ENCODE data around the gene CTTN.
"Not testable (repeated sequence)": the region's sequence is repeated elsewhere in the genome, so short reads cannot be mapped to it uniquely, and the experiment has no call there.

CTTN gene

GRCh38 chr11:70405679-70406395 is 7.5 kb downstream of the CTTN start:
- H3K4me3 Mint-ChIP-seq: no peak overlapping the region
- no peak overlapping the region for H3K27ac Mint-ChIP-seq (ENCODE audit: low read depth)
- DNase-seq (ENCODE audit: low spot score in 2 of 2) (no peak), ATAC-seq (replicated peaks; ENCODE audit: extremely low read depth, poor library complexity, severe bottlenecking) (no peak)
- no peaks in the 10 kb centered on the region for H3K36me3 Mint-ChIP-seq (ENCODE audit: insufficient read depth)
- H3K9me3 Mint-ChIP-seq: no peaks in the 10 kb centered on the region
- H3K4me1 Mint-ChIP-seq: no peaks in the 10 kb centered on the region
- H3K27me3 Mint-ChIP-seq: peaks cover 15% of the 10 kb centered on the region

GRCh38 chr11:70407121-70407520 is 8.8 kb downstream of the CTTN start:
- no peak for ATAC-seq (replicated peaks; ENCODE audit: extremely low read depth, poor library complexity, severe bottlenecking)

GRCh38 chr11:70407814-70408213 is 9.5 kb downstream of the CTTN start:
- Mint-ChIP-seq H3K4me1 (no peaks in the 10 kb centered on the region), H3K4me3 (no peak overlapping the region), H3K9me3 (no peaks in the 10 kb centered on the region), H3K27me3 (peaks cover 31% of the 10 kb centered on the region), H3K36me3 (ENCODE audit: insufficient read depth) (no peaks in the 10 kb centered on the region), H3K27ac (ENCODE audit: low read depth) (no peak overlapping the region)
- ATAC-seq (replicated peaks; ENCODE audit: extremely low read depth, poor library complexity, severe bottlenecking) (no peak), DNase-seq (ENCODE audit: low spot score in 2 of 2) (no peak)

More at GRCh38 chr11:70407121-70407520, 8.8 kb downstream of the CTTN start:
- Mint-ChIP-seq H3K4me1 (no peaks in the 10 kb centered on the region), H3K4me3 (no peak overlapping the region), H3K27ac (ENCODE audit: low read depth) (no peak overlapping the region), H3K9me3 (no peaks in the 10 kb centered on the region), H3K27me3 (peaks cover 26% of the 10 kb centered on the region), H3K36me3 (ENCODE audit: insufficient read depth) (no peaks in the 10 kb centered on the region)
- DNase-seq (ENCODE audit: low spot score in 2 of 2): no peak

GRCh38 chr11:70408326-70408725 is 10.0 kb downstream of the CTTN start:
- H3K27me3 Mint-ChIP-seq: peaks cover 36% of the 10 kb centered on the region
- DNase-seq (ENCODE audit: low spot score in 2 of 2); H3K27ac Mint-ChIP-seq (ENCODE audit: low read depth); H3K9me3 Mint-ChIP-seq; ATAC-seq (replicated peaks; ENCODE audit: extremely low read depth, poor library complexity, severe bottlenecking); H3K4me1 Mint-ChIP-seq; H3K36me3 Mint-ChIP-seq (ENCODE audit: insufficient read depth); H3K4me3 Mint-ChIP-seq: not testable (repeated sequence)

- no peaks in the 10 kb centered on the region for H3K9me3 Mint-ChIP-seq
- no peaks in the 10 kb centered on the region for H3K4me1 Mint-ChIP-seq
- DNase-seq (ENCODE audit: low spot score in 2 of 2) (no peak), ATAC-seq (replicated peaks; ENCODE audit: extremely low read depth, poor library complexity, severe bottlenecking) (no peak)
- H3K4me3 Mint-ChIP-seq: no peak overlapping the region
- H3K36me3 Mint-ChIP-seq (ENCODE audit: insufficient read depth): no peaks in the 10 kb centered on the region
- H3K27me3 Mint-ChIP-seq: peaks cover 36% of the 10 kb centered on the region
- no peak overlapping the region for H3K27ac Mint-ChIP-seq (ENCODE audit: low read depth)
Measured at GRCh38 chr11:70409437-70409836, 11.1 kb downstream of the CTTN start.

- peaks cover 36% of the 10 kb centered on the region for H3K27me3 Mint-ChIP-seq
Measured at GRCh38 chr11:70409871-70410270, 11.5 kb downstream of the CTTN start.

GRCh38 chr11:70410276-70411205 is 12.2 kb downstream of the CTTN start:
- Mint-ChIP-seq H3K27me3 (peaks cover 36% of the 10 kb centered on the region), H3K9me3 (no peaks in the 10 kb centered on the region), H3K4me1 (no peaks in the 10 kb centered on the region), H3K4me3 (no peak overlapping the region), H3K27ac (ENCODE audit: low read depth) (no peak overlapping the region), H3K36me3 (ENCODE audit: insufficient read depth) (peaks cover 2% of the 10 kb centered on the region)
- DNase-seq (ENCODE audit: low spot score in 2 of 2) (no peak), ATAC-seq (replicated peaks; ENCODE audit: extremely low read depth, poor library complexity, severe bottlenecking) (no peak)

More at GRCh38 chr11:70409871-70410270, 11.5 kb downstream of the CTTN start:
- DNase-seq (ENCODE audit: low spot score in 2 of 2): no peak
- Mint-ChIP-seq H3K4me1 (no peaks in the 10 kb centered on the region), H3K4me3 (no peak overlapping the region), H3K9me3 (no peaks in the 10 kb centered on the region), H3K36me3 (ENCODE audit: insufficient read depth) (no peaks in the 10 kb centered on the region), H3K27ac (ENCODE audit: low read depth) (no peak overlapping the region)
- no peak for ATAC-seq (replicated peaks; ENCODE audit: extremely low read depth, poor library complexity, severe bottlenecking)

- Mint-ChIP-seq H3K9me3 (no peaks in the 10 kb centered on the region), H3K27me3 (peaks cover 45% of the 10 kb centered on the region), H3K4me3 (no peak overlapping the region), H3K36me3 (ENCODE audit: insufficient read depth) (peaks cover 2% of the 10 kb centered on the region), H3K27ac (ENCODE audit: low read depth) (no peak overlapping the region), H3K4me1 (no peaks in the 10 kb centered on the region)
- ATAC-seq (replicated peaks; ENCODE audit: extremely low read depth, poor library complexity, severe bottlenecking): no peak
- DNase-seq (ENCODE audit: low spot score in 2 of 2): no peak
Measured at GRCh38 chr11:70411713-70412452, 13.6 kb downstream of the CTTN start.

- DNase-seq (ENCODE audit: low spot score in 2 of 2) (no peak), ATAC-seq (replicated peaks; ENCODE audit: extremely low read depth, poor library complexity, severe bottlenecking) (no peak)
- H3K4me1 Mint-ChIP-seq: no peaks in the 10 kb centered on the region
- peaks cover 45% of the 10 kb centered on the region for H3K27me3 Mint-ChIP-seq
- no peak overlapping the region for H3K27ac Mint-ChIP-seq (ENCODE audit: low read depth)
- H3K4me3 Mint-ChIP-seq: no peak overlapping the region
- H3K9me3 Mint-ChIP-seq: no peaks in the 10 kb centered on the region
- H3K36me3 Mint-ChIP-seq (ENCODE audit: insufficient read depth): peaks cover 2% of the 10 kb centered on the region
Measured at GRCh38 chr11:70413151-70413550, 14.8 kb downstream of the CTTN start.

- H3K9me3 Mint-ChIP-seq: no peaks in the 10 kb centered on the region
- peaks cover 2% of the 10 kb centered on the region for H3K36me3 Mint-ChIP-seq (ENCODE audit: insufficient read depth)
- H3K4me1 Mint-ChIP-seq: no peaks in the 10 kb centered on the region
- H3K27me3 Mint-ChIP-seq: peaks cover 43% of the 10 kb centered on the region
- H3K27ac Mint-ChIP-seq (ENCODE audit: low read depth): no peak overlapping the region
- DNase-seq (ENCODE audit: low spot score in 2 of 2) (no peak), ATAC-seq (replicated peaks; ENCODE audit: extremely low read depth, poor library complexity, severe bottlenecking) (no peak)
- H3K4me3 Mint-ChIP-seq: no peak overlapping the region
Measured at GRCh38 chr11:70414341-70415100, 16.2 kb downstream of the CTTN start.

GRCh38 chr11:70415191-70415590 is 16.9 kb downstream of the CTTN start:
- Mint-ChIP-seq H3K4me1 (no peaks in the 10 kb centered on the region), H3K27ac (ENCODE audit: low read depth) (no peak overlapping the region), H3K9me3 (no peaks in the 10 kb centered on the region), H3K27me3 (peaks cover 37% of the 10 kb centered on the region), H3K36me3 (ENCODE audit: insufficient read depth) (peaks cover 2% of the 10 kb centered on the region), H3K4me3 (no peak overlapping the region)
- ATAC-seq (replicated peaks; ENCODE audit: extremely low read depth, poor library complexity, severe bottlenecking) (no peak), DNase-seq (ENCODE audit: low spot score in 2 of 2) (no peak)

Data from central memory CD8-positive, alpha-beta T cell (primary cell).